T-cell (primary cell): ENCODE results near the gene RBL1. TPM values are rescaled to one million over a fixed set of nuclear protein-coding genes. Genes with fewer than 3 reads are reported as not detected.

ENCODE experiments used
- ATAC-seq, 4 experiments: fragments of 200-7000 bp in 3 of 4; fragments of 150-1000 bp in 1 of 4; cut with Tn5 transposase; replicated peaks in 1 of 4; 1 replicate in 3 of 4; 2 replicates in 1 of 4; pipeline ENCODE4 v1.10.0; 2021; ENCODE audit warnings: moderate library complexity in 3 of 4, mild to moderate bottlenecking in 2 of 4, moderate number of reproducible peaks in 1 of 4
- CTCF ChIA-PET, 2 donors: fragments of 300-600 bp; sonication (Branson Sonifier 250); formaldehyde crosslinking; loops; one replicate each; lab custom pipeline; 2022; ENCODE audit warnings: antibody characterized with exemption in 2 of 2; lab: Charles Lee
- POLR2A ChIA-PET, 2 donors: fragments of 300-600 bp; sonication (Branson Sonifier 250); formaldehyde crosslinking; loops; one replicate each; lab custom pipeline; 2022; ENCODE audit warnings: antibody characterized with exemption in 2 of 2; lab: Charles Lee
- DNase-seq, 35 experiments: peaks; one replicate each; pipeline versions ENCODE4 v3.0.0 to v3.0.0-alpha.2; 2013 to 2023
- H3K27ac ChIP-seq: one replicate; pipeline ENCODE4 v1.5.1; 2013; ENCODE audit warnings: low read length
- H3K27me3 ChIP-seq, 2 experiments: replicated peaks in 1 of 2; 1 replicate in 1 of 2; 2 replicates in 1 of 2; pipeline versions ENCODE4 v1.6.1 to v1.7.0; 2013; ENCODE audit warnings: low read length in 1 of 2, mixed read lengths in 1 of 2; ENCODE audit not compliant: control insufficient read depth in 2 of 2, insufficient read depth in 2 of 2; ENCODE audit errors: extremely low read depth in 1 of 2
- H3K36me3 ChIP-seq, 2 donors: 1 replicate in 1 of 2; 2 replicates in 1 of 2; pipeline versions ENCODE4 v1.6.1 to v1.7.0; 2013; ENCODE audit warnings: low read length in 1 of 2; ENCODE audit not compliant: control insufficient read depth in 2 of 2, insufficient read depth in 1 of 2; ENCODE audit errors: extremely low read depth in 1 of 2
- H3K4me1 ChIP-seq, 2 experiments: 1 replicate in 1 of 2; 2 replicates in 1 of 2; pipeline versions ENCODE4 v1.6.1 to v1.7.0; 2013; ENCODE audit warnings: low read length in 2 of 2, mixed read lengths in 1 of 2; ENCODE audit not compliant: insufficient read depth in 2 of 2, control insufficient read depth in 1 of 2; ENCODE audit errors: extremely low read depth in 1 of 2
- H3K4me3 ChIP-seq, 2 donors: 1 replicate in 1 of 2; 2 replicates in 1 of 2; pipeline versions ENCODE4 v1.5.1 to v1.7.0; 2013; ENCODE audit warnings: mild to moderate bottlenecking in 2 of 2, low read length in 1 of 2, moderate library complexity in 1 of 2; ENCODE audit not compliant: control insufficient read depth in 1 of 2; ENCODE audit errors: extremely low read depth in 1 of 2
- H3K9me3 ChIP-seq: 2 replicates; pipeline ENCODE4 v1.7.0; 2013
- H3K27ac Mint-ChIP-seq, 2 donors: one replicate each; pipeline ENCODE4 v1.8.0; 2020 to 2021; ENCODE audit warnings: mild to moderate bottlenecking in 2 of 2, mixed read lengths in 2 of 2
- H3K27me3 Mint-ChIP-seq, 2 donors: one replicate each; pipeline ENCODE4 v1.8.0; 2021 to 2022; ENCODE audit warnings: mixed read lengths in 2 of 2
- H3K36me3 Mint-ChIP-seq: one replicate; pipeline ENCODE4 v1.8.0; 2021; ENCODE audit warnings: mixed read lengths
- H3K4me1 Mint-ChIP-seq, 3 donors: one replicate each; pipeline ENCODE4 v1.8.0; 2020 to 2022; ENCODE audit warnings: mixed read lengths in 3 of 3, mild to moderate bottlenecking in 1 of 3
- H3K4me3 Mint-ChIP-seq, 3 donors: one replicate each; pipeline ENCODE4 v1.8.0; 2020 to 2022; ENCODE audit warnings: mild to moderate bottlenecking in 3 of 3, mixed read lengths in 3 of 3, moderate library complexity in 3 of 3
- H3K9me3 Mint-ChIP-seq, 3 donors: one replicate each; pipeline ENCODE4 v1.8.0; 2020 to 2022; ENCODE audit warnings: mixed read lengths in 3 of 3
- WGBS: methylation state at CpG from one replicate; pipeline ENCODE4 v1.1.5; 2013; ENCODE audit warnings: missing lambda C conversion rate; ENCODE audit not compliant: insufficient coverage; 5-methylcytosine and 5-hydroxymethylcytosine counted together
- total RNA-seq, 35 experiments: library from RNA in 6 of 35; stranded (reverse) in 6 of 35; fragments of 120-200 nt in 1 of 35; gene quantifications; one replicate each; pipeline versions ENCODE4 v1.2.1 to v1.2.4 and lab custom pipeline; 2013 to 2026

Gene RBL1
- total RNA-seq, 5 donors from 2014 or later (not counting 1 experiment from before 2014, with no cell fraction given) = 24.3 to 29.7 (median 28.2) TPM

DNA sequence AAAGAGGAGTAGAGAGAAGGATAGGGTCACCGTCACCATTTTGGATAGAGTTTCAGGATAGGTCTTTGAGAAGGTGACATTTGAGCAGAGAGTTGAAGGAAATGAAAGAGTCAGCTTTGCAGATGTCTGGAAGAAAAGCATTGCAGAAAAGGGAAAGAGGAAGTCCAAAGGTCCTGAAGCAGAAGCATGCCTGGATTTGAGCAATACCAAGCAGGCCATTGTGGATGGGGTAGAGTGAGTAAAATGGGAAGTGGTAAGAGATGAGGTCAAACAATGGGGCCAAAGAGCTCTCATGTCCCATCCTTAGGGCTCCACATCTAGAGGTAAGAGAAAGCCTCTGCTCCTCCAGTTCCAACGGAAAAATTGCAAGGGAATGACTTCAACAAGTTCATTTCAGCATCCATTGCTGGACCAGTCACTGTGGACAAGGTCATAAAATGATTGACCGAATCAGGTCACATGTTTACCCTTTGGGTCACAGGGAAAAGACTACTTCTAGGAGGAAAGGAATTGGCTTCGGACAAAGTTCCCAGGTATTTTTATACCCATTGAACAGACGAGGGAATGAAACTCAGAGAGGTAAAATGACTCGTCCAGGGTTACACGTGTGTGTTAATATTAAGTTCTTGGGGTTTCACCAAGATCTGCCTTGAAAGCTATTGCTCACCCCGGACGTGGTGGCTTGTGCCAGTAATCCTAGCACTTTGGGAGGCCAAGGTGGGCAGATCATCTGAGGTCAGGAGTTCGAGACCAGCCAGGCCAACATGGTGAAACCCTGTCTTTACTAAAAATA lies 137.7 kb downstream of the RBL1 start:
- Histone ChIP-seq H3K27me3 (no peaks in the 10 kb centered on the region), H3K27ac (no peak overlapping the region), H3K4me1 (peaks cover 12 to 35% of the 10 kb centered on the region in 2 experiments), H3K4me3 (no peak overlapping the region), H3K36me3 (no peaks in the 10 kb centered on the region), H3K9me3 (no peaks in the 10 kb centered on the region)
- ChIA-PET POLR2A (interaction anchor here in 1 of 2 donors (0.6 kb wide), 1 partner anchor 26 kb away, joined by 3 read pairs; no protein-coding TSS in a partner anchor), CTCF (interaction anchor here in 1 of 2 donors (0.5 to 0.6 kb wide), 2 partner anchors 11 to 16 kb away, joined by 3 read pairs; no protein-coding TSS in a partner anchor)
- ATAC-seq = no peak
- peaks cover 0 to 5% (median 4%) of the 10 kb centered on the region in 3 donors for H3K9me3 Mint-ChIP-seq
- no peak overlapping the region for H3K4me3 Mint-ChIP-seq
- WGBS = 87% methylated on average over 6 of the region's 10 CpGs
- DNase-seq = no peak
- H3K4me1 Mint-ChIP-seq = peaks cover 21 to 32% (median 30%) of the 10 kb centered on the region in 3 donors
- H3K27me3 Mint-ChIP-seq = no peaks in the 10 kb centered on the region
- H3K36me3 Mint-ChIP-seq = peaks cover 6% of the 10 kb centered on the region
- peak overlapping the region; percentile 1 to 20 for H3K27ac Mint-ChIP-seq

DNA sequence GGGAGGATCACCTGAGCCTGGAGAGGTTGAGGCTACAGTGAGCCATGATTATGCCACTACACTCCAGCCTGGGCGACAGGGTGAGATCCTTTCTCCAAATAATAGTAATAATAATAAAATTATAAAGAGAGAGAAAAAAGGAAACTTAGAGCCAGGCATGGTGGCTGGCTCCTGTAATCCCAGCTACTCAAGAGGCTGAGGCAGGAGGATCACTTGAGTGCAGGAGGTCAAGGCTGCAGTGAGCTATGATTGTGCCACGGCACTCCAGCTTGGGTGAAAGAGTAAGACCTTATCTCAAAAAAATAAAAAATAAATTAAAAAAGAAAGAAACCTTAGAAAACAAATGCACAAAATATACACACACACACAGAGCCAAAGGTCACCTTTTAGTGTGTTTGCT lies 139.1 kb downstream of the RBL1 start:
- Mint-ChIP-seq H3K27me3 (no peaks in the 10 kb centered on the region), H3K4me1 (peaks cover 27 to 33% (median 31%) of the 10 kb centered on the region in 3 donors), H3K9me3 (no peaks in the 10 kb centered on the region), H3K4me3 (no peak overlapping the region), H3K27ac (no peak overlapping the region), H3K36me3 (no peaks in the 10 kb centered on the region)
- ChIA-PET CTCF (interaction anchor here in 1 of 2 donors (0.6 kb wide), 1 partner anchor 1888 kb away, joined by 4 read pairs; no protein-coding TSS in a partner anchor), POLR2A (no interaction called here)
- H3K4me3 ChIP-seq = no peak overlapping the region
- no peaks in the 10 kb centered on the region for H3K27me3 ChIP-seq
- no peak for ATAC-seq
- H3K36me3 ChIP-seq = no peaks in the 10 kb centered on the region
- peaks cover 12 to 39% of the 10 kb centered on the region in 2 experiments for H3K4me1 ChIP-seq
- WGBS = no CpG with 5 or more reads among the region's 2 CpGs
- H3K27ac ChIP-seq = no peak overlapping the region
- H3K9me3 ChIP-seq = no peaks in the 10 kb centered on the region
- DNase-seq = no peak

DNA sequence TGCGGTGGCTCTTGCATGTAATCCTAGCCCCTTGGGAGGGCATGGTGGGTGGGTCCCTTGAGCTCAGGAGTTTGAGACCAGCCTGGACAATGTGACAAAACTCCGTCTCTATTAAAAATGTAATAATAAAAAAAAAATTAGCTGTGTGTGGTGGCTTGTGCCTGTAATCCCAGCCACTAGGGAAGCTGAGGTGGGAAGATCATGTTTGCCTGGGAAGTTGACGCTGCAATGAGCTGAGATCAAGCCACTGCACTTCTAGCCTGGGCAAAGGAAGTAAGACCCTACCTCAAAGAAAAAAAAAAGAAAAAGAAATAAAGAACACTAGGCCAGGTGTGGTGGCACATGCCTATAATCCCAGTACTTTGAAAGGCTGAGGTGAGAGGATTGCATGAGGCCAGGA lies 139.8 kb downstream of the RBL1 start:
- Mint-ChIP-seq H3K27ac (no peak overlapping the region), H3K4me1 (peaks cover 28 to 35% (median 32%) of the 10 kb centered on the region in 3 donors), H3K9me3 (no peaks in the 10 kb centered on the region), H3K36me3 (no peaks in the 10 kb centered on the region), H3K27me3 (no peaks in the 10 kb centered on the region), H3K4me3 (no peak overlapping the region)
- H3K4me3 ChIP-seq = no peak overlapping the region
- no peaks in the 10 kb centered on the region for H3K36me3 ChIP-seq
- H3K27ac ChIP-seq = no peak overlapping the region
- no peaks in the 10 kb centered on the region for H3K27me3 ChIP-seq
- ATAC-seq = no peak
- no CpG with 5 or more reads among the region's 3 CpGs for WGBS
- ChIA-PET POLR2A (no interaction called here), CTCF (interaction anchor here in 1 of 2 donors (0.6 kb wide), 1 partner anchor 1889 kb away, joined by 4 read pairs; no protein-coding TSS in a partner anchor)
- no peak for DNase-seq
- H3K4me1 ChIP-seq = peaks cover 12 to 41% of the 10 kb centered on the region in 2 experiments
- H3K9me3 ChIP-seq = no peaks in the 10 kb centered on the region

DNA sequence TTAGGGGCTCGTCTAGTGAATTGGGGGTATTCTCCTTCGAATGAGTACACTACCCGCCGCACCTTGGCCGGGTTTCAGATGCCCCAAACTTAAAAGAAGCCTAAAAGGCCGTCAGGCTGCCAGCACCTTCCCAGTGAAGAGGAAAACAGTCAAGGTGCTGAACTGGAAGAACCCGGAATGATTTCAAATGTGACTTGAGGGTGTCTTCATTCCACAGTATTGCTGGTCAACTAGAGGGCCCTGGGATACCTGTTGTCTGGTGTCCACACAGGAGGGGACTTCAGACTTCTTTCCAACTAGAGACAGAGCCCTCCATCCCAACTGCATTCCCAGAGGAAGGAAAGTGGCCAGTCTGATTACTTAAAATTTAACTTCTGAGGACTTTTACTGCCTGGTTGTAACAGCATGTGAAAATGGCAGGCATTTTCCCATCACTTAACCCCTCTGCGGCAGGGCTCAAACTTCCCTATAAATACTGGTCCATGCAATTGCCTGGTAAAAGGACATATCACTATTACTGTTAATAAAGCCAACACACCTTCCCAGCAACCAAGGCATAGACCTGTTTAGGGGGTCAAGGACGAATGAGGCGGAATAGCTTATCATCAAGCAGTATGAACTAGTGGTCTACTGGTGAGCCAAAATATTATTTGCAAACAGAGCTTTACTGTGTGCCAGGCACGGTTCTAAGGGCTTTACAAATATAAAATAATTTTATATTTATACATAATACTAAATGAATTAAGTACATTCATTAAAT lies 143.6 kb downstream of the RBL1 start:
- no peak for ATAC-seq
- H3K4me1 Mint-ChIP-seq = peaks cover 33 to 45% (median 37%) of the 10 kb centered on the region in 3 donors

DNA sequence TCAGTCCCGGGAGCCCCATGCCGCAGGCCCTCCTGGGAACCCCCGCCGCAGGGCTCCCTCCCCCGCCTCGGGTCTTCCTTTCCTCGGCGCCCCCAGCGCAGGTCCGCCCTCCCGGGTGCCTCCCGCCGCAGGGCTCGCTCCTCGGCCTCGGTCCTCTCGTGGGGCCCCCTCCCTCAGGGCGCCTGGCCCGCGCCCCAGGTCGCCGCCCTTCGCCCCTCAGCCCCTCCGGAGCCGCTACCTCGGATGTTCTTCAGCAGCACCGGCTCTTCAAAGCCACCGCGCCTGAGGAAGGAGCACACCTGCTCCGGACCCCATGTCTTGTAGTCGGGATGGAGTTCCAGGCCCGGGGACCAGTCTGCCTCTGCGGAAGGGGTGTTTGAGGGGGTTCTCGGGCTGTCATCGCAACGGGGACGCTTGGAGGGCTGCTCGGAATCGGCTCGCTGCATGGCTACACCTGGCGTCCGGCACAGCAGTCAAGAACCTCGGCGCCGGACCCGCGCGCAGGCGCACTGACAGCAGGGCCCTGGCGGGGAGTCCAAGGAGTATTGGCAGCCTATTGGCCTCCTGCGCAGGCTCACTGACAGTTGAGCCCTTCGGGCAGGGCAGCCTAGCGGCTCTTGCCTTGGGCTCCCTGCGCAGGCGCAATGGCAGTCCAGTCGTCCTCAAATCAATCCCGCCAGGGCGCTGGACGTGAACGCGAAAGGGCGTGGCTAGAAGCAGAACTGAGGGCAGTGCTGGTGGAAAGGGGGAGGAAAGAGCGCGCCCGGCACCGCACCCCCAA lies 144.4 kb downstream of the RBL1 start, which contains the start of gene SAMHD1:
TSS of gene SAMHD1 (minus strand) at position 511 of the 781 bp plus-strand sequence. CDS start at position 446, 65 bp downstream.
- H3K4me1 Mint-ChIP-seq = peaks cover 41 to 51% (median 44%) of the 10 kb centered on the region in 3 donors
- DNase-seq (peak; percentile 60 to 87 (median 76)), ATAC-seq (peak; percentile 75 to 82 (median 82))
- H3K27me3 Mint-ChIP-seq = no peaks in the 10 kb centered on the region
- POLR2A ChIA-PET = no interaction called here
- H3K27me3 ChIP-seq = no peaks in the 10 kb centered on the region
- peak within 1 kb of the TSS; percentile 98 for H3K4me3 ChIP-seq
- peak within 1 kb of the TSS; percentile 98 for H3K27ac Mint-ChIP-seq
- peaks cover 30 to 64% of the 10 kb centered on the region in 2 experiments for H3K4me1 ChIP-seq
- peaks cover 20% of the 10 kb centered on the region for H3K36me3 Mint-ChIP-seq
- H3K4me3 Mint-ChIP-seq = peak within 1 kb of the TSS; percentile 90 to 97 (median 93)
- H3K27ac ChIP-seq = peak within 1 kb of the TSS; percentile 95
- CTCF ChIA-PET = no interaction called here
- H3K9me3 Mint-ChIP-seq = no peaks in the 10 kb centered on the region
- H3K9me3 ChIP-seq = no peaks in the 10 kb centered on the region
- peaks cover 0 to 6% of the 10 kb centered on the region in 2 donors for H3K36me3 ChIP-seq
- WGBS = under 1% methylated on average over 61 of the region's 66 CpGs

More for the DNA sequence above, 143.6 kb downstream of the RBL1 start:
- H3K27ac Mint-ChIP-seq = peak overlapping the region; percentile 98
- H3K4me1 ChIP-seq = peaks cover 24 to 67% of the 10 kb centered on the region in 2 experiments
- H3K27ac ChIP-seq = peak overlapping the region; percentile 95
- ChIA-PET CTCF (no interaction called here), POLR2A (interaction anchor here in 1 of 2 donors (0.5 kb wide), 1 partner anchor 9 kb away, joined by 3 read pairs; no protein-coding TSS in a partner anchor)
- peaks cover 13% of the 10 kb centered on the region for H3K36me3 Mint-ChIP-seq
- DNase-seq = no peak
- peak overlapping the region; percentile 90 to 97 (median 93) for H3K4me3 Mint-ChIP-seq
- peak overlapping the region; percentile 98 for H3K4me3 ChIP-seq
- no peaks in the 10 kb centered on the region for H3K9me3 Mint-ChIP-seq
- H3K27me3 ChIP-seq = no peaks in the 10 kb centered on the region
- 100% methylated on average over 1 of the region's 11 CpGs for WGBS
- no peaks in the 10 kb centered on the region for H3K9me3 ChIP-seq
- H3K27me3 Mint-ChIP-seq = no peaks in the 10 kb centered on the region
- H3K36me3 ChIP-seq = peaks cover 0 to 2% of the 10 kb centered on the region in 2 donors
